ENCODE results near the gene NPHP4.
"Not testable (repeated sequence)": the region's sequence is repeated elsewhere in the genome, so short reads cannot be mapped to it uniquely, and the experiment has no call there.

The NPHP4 gene

DNA sequence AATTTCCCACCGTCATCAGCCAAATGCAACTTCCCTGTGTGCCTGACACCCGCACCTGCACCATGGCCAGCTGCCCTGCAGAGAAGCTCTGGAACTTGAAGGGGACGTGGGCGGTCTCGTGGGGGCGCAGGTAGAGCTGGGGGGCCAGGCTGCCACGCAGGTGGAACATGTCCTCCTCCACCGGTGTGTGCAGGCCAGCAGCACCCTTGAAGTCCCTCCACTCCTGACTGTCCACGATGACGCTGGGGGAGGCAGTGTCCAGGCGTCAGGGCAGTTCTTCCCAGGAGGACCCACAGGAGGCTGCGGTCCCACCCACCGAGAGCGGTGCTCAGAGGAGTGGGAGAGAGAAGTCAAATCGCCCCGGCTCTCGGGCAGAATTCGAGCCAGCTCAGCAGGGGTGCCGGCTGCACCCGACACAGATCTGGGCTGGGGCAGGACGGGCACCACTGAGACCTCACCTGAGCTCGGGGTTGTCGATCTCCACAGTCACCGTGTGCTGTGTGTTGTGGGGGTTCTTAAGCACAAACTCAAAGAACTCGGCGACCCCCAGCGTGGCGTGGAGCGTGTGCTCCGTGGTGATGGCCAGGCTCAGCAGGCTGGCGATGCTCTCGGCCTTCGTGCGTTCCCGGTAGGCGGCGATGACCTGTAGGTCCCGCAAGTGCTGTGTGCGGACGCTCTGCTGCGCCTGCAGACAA, 117.7 kb downstream of the NPHP4 start:
- no peak for DNase-seq

DNA sequence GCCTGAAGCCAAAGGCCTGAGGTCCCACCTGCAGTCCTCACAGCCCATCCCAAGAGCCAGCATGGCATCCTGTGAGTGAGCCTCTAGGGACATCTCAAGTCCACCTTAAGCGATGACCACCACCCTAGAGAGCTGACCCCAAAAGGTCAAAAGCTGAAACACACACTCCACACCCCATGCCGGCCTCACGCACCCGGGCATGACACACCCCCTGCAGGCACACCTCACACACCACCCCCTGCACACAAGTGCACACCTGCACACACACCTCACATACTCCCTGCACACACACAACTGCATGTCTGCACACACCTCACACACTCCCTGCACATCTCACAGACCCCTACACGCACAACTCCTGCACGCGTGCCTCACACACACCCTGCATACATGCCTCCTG, 118.7 kb downstream of the NPHP4 start:
- no peak for DNase-seq

DNA sequence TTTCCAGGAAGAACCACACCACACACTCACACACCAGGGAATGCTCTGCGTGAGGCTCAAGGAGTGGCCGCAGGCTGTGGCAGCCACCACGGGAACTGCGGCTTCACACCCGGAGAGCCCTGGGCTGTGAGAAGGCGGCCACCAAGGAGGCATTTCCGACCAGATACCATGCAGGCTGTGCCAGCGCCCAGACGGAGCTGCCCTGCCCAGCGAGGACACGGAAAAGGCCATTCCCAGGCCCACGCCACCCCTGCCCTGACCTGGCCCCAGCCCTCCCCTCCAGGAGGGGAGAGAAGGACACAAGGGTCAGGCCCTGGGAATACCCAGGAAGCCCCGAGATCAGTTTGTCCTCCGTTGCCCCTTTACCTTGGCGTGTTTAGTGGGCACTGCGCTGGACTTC, 119.3 kb downstream of the NPHP4 start:
- DNase-seq = no peak

DNA sequence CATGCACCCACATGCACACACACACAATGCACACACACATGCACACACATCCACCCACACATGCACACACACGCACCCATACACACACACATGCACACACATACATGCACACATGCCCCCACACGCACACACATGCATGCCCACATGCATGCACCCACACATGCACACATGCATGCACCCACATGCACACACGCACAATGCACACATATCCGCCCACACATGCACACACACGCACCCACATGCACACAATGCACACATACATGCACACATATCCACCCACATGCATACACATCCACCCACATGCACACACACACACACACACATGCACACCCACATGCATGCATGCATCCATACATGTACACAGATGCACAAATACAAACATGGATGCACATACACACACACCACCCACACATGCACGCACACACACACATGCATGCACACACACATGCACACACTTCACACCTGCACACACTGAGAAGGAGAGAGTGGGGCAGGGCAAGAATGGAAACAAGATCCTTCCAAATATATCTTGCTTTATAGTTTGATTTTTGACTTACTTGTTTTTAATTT, 123.2 kb downstream of the NPHP4 start:
- DNase-seq = no peak

DNA sequence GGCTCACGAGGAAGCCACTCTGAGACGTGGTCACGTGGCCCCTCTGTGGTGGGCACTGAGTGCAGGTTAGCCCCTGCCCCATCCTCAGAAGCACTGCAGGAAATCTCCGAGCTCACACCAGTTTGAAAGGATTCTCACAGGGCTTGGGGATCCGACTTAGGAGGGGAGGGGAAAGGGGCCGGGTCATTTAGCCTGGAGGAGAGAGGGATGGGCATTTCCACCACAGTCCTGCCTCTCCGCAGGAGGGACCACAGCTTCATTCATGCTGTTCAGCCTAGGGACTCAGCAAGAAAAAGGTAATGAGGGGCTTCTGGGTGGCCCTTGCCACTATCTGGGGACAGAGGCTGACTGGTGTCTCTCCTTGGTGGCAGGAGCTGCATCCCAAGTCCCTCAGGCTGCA, 126.5 kb downstream of the NPHP4 start:
- DNase-seq = no peak

DNA sequence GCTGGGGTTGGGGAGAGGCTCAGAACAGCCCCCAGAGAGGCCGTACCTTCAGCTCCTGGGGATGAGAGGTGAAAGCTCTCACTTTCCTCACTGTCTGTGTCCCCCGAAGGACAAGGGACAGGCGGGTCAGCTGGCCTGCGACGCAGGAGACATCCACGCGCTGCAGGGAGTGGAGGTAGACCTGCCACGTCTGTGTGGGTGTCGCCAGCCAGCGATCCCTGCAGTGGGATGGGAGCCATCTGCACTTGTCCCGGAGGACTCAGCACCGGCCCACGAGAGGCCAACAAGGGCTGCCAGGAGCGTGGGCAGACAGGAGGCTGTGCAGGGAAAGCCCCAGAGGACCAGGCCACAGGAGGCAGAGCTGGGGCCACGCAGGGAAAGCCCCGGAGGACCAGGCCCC, 127.2 kb downstream of the NPHP4 start:
- no peak for DNase-seq

DNA sequence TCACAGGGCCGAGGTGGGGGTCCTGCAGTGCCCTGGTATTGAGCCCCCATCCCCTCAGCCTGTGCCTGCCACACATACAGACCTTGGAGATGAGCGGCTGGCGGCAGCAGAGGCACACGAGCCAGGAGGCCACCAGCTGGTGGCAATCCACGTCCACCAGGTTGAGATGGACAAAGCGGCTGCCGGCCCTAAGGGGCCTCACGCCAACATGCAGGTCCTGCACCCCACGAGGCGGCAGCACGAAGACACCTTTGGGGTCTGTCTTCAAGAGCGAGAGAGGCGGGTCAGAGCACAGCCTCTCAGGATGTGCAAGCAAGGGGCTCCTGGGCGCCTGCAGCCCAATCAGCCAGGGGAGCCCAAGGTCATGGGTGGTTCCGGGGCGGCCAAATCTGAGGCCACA, 128.0 kb downstream of the NPHP4 start:
- DNase-seq = no peak

DNA sequence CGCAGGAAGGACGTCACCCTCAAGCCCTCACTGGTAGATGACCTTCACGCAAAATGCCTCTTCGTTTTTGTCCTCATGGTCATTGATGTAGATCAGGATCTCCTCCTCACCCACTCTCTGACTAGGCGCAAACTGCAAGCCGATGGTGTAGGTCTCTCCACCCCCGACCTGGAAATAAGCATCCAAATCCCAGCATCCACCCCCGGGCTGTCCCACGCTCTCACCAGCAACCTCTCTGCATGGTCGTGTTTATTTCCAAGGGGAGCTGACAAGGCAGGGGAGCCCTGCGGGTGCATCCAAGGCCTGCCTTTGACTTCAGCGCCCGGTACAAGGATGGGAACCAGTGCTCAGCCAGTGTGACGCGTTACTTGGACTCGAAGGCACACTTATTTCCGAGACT, 129.0 kb downstream of the NPHP4 start:
- no peak for DNase-seq

DNA sequence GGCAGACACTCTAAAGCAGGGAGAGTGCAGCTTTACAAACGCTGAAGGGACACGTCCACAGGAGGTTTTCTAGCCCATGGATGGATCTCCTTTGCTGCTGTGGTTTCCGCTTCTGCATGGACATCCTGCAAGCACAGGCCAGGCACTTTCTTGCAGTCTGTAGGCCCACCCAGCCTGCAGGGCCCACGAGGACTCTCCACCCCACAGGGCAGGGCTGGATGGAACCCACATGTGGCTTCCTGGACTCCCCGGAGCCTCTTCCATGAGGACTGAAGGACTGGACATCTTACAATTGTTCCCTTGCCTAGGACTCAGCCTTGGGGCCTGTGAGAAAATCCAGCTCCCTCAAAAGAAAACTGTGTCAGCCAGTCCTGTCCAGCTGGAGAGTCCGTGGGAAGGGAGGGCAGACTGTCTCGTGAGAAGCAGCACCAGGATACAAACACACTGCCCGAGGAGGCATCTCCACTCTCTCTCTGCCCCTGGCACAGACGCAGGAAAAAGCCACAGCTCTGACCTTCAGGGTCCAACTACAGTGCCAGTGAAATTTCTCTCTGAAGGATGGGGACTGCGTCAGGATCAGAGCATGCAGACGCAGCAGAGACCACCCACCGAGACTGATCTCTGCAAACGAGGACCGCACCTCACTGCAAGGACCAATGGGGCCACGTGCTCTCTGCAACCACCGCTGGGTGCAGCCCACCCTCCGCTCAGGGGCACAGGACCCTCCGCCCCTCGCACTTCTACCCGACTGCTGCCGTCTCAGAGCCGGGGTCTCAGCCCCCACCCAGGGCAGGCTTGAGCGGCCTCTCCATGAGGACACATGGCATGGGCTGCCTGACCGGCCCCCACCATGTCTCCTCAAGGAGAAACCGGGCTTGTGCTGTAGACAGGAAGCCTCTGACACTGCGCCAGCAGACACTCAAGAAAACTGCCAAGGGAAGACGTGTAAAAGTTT, 130.1 kb downstream of the NPHP4 start:
- no peak for DNase-seq

DNA sequence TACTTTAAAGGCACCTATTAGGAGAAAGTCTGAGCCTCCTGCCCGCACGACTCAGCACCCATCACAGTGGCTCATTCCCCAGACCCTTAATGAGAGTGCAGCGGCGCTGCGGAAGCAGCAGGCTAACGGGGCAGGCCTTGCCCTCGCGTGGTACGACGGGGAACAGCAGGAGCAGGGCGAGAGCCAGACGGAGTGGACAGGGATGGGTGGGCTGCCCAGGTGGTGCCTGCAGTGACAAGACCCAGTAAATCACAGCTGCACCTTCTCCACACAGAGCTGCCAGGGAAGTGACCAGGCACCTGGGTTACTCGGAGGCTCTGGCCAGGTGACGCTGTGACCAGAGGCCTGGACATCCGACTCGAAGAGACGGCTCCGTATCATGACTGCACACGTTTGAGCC, 131.9 kb downstream of the NPHP4 start:
- DNase-seq = no peak

DNA sequence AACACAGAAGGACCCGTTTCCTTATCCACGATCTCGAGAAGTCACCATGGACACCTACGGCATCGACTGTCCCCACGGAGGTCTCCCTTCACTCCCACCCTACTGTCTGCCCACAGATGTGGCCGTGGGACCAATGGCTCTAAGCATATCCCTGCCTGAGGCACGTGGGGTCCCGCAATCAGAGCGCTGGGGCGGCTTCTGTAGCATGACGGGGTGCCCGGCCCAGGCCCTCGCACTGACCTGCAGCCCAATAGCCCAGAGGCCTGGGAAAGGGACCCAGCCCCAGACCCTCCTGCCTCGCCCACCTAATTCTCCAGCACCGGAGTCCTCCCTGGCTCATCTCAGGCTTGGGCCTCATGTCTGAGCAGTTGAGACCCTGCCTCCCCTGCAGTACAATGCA, 132.5 kb downstream of the NPHP4 start:
- DNase-seq = no peak

DNA sequence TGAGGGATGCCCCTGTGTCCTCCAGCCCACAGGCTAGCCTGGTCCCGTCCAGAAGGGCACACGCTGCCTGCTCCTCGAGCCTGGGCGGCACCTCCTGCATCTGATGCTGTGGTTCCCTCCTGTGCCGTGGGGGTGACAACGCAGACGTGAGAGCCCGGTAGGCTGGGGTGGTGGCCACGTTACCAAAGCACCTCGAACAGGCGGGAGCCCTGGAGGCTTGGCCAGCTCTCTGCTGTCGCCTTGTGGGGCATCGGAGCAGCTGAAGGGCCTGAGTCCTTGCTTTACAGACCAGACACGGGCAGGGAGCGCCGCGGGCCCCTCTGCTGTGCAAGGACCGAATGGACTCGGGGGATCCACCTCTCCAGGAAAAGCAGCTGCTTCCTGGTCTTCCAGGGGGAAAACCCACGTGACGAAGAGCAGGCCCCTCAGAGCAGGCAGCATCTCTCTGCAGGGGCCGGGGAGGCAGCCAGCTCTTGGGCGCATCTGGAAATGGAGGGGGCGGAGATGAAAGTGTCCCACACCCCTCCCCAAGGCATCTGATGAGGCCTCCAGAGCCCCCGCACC, 133.3 kb downstream of the NPHP4 start:
- DNase-seq = no peak

DNA sequence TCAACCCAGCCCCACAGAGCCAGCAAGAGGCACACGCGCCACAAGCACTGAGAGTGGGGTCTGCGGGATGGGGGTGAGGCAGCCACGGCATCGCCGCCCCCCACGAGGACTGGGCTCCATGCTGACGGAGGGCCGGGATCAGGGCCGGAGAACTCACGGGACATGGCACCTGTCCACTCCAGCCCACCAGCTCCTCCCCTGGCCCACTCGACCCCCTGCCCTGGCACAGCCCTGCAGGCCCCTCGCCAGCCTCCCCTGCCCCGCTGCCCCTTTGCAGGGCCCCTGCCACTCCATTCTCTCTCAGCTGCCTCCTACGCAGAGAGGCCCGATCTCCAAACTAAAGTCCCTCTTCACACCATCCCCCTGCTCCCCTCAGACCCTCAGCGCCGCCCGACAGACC, 134.0 kb downstream of the NPHP4 start:
- DNase-seq = no peak

DNA sequence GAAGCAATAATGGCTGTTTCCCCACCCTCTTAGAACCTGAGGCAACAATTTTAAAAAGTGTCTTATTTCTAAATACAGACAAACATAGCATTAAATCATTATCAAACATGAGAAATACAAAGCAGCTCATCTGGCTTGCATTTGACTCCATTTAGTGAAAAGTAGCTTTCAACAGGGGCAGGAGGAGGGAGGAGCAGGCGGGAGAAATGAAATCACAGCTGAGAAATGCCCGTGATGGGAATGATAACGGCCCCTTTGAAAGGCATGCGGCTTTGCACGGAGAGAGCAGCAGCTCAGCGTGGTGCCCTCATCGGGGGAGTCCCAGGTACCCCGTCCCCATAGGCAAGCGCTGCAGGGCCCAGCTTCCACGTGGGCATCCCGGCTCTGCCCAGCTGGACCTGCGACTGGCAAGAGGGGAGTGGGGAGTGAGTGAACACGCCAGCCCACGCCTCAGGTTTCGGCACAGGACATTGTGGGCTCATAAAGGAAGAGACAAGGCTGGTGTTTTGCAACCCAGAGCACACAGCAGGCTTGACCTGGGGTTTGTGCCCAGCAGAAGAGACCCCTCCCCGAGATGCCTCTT, 134.6 kb downstream of the NPHP4 start:
- no peak for DNase-seq

DNA sequence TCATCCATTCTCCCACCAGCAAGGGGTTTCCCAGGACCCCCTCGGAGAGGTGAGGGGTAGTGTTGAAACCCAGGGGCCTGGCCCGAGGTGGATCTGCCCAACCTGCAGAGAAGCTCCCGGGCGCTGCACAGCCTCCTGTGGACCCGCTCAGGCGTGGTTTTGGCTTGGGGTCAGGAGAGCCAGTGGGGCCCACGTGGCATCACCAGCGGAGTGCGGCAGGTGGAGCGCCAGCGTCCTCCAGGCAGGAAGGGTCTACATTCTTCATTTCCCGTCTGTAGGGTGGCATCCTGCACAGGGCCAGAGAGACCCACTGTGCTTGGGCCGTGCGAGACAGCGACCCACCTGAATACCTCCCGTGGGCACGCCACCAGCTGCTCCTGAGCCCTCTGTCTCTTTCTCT, 135.2 kb downstream of the NPHP4 start:
- DNase-seq = no peak

DNA sequence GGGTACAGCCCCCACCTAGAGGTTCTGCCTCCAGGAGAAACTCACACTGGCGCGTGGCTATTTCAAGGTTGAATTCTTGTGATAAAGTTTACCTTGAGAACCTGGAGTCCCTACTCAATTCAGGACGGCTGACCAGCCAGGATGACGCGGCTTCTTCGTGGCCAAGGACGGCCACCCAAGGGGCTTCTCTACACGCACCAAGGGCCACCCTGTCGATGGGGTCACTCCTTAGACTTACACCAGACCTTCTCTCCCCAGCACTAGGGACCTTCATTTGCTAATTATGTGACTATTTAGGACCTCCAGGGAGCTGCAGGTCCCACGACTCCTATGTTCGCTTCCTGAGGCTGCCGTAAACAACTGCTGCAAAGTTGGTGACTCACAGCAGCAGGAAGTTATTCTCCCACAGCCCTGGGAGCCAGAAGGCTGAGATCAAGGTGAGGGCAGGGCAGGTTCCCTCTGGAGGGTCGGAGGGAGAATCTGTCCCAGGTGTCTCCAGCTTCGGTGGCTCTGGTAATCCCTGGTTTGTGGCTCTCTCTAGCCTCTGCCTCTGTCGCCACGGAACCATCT, 135.9 kb downstream of the NPHP4 start:
- no peak for DNase-seq

DNA sequence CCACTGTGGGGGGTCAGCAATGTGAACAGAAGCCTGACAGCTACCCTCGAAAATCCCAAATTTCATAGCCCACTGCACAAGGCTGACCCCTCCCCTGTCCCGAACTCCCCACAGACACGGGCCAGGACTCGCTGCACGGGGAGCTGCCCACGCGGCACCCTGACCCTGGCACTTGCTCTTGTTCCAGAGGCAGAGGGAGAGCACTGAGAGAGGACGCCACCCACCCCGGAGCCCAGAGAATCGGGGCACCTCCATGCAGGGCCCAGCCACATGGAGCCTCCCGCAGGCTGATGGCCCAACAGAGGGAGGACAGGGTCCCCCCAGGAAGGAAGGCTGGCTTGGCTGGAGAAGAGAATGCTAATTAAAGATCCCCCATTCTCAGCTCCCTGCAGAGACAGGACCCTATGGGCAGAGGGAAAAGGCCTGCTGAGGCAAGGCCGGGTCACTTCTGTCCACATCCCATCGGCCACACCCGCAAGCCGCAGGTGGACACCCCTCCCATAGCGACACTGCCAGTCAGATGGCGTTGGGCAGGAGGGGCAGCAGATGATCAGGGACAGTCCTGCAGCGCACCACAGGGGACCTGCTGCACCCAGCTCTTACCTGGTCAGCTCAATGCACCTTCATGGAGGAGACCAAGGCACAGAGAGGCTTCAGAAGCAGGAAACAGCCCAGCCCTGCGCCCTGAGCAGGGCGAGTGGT, 136.9 kb downstream of the NPHP4 start:
- no peak for DNase-seq

DNA sequence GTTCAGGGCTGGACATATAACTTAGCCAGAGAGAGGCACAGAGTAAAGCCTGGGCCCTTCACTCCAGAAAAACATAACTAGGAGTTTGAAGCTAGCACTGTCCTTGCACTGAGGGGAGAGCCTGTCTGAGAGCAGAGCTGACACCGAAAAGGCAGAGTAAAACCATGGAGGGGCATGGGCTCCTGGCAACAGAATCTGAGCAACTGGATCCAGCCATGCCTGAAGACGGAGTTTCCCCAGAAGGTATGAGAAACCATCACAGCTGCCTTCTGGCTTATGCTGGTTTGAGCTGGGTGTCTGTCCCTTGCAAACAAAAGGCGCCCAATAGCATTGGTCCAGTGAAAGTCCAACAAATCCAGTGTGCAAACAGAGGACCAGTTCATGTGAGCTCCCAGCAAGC, 137.5 kb downstream of the NPHP4 start:
- DNase-seq = no peak

DNA sequence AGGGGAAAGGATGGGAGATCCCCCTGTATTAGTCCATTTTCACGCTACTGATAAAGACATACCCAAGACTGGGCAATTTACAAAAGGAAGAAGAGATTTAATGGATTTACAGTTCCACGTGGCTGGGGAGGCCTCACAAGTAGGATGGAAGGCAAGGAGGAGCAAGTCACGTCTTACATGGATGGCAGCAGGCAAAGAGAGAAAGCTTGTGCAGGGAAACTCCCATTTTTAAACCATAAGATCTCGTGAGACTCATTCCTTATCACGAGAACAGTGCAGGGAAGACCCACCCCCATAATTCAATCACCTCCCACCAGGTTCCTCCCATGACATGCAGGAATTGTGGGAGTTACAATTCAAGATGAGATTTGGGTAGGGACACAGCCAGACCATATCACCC, 138.4 kb downstream of the NPHP4 start:
- DNase-seq = not testable (repeated sequence)

DNA sequence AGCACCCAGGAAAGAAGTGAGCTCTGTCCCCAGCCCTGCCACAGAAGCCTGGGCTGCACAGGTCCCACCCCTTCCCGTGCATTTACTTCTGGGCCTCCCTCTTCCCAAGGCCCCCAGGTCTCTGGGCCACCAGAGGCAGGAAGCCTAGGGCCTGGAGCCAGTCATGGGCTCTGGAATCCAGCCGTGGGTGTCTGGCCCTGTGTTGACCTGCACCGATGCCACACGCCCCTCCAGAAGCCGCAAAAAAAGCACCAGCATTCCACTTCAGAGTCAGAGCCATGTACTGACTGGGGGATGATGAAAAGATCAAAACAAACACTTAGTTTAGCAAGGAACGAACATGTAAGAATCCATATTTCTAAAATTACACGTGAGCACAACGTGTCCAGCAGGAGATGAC, 141.7 kb downstream of the NPHP4 start:
- DNase-seq = no peak

DNA sequence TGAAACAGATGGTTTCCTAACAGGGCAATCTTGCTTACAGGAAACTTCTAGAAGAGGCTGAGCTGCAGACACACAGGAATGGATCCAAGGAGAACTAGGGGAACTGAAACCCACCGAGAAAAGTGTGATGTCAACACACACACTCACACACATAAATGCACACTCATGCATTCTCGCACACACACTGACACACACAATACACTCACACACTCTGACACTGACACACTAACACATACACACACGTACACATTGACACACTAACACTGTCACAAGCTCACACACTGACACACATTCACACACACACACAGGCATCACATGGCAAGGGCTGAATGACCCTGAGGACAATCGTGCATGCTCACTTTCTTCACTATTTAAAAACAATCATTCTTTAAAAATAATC, 142.7 kb downstream of the NPHP4 start:
- DNase-seq = no peak
